DND-41 (cell line): ENCODE measurements around the gene ZNF14.
"Not testable (repeated sequence)": the region's sequence is repeated elsewhere in the genome, so short reads cannot be mapped to it uniquely, and the experiment has no call there.

Source experiments
- ATAC-seq: fragments of 200-7000 bp; cut with Tn5 transposase; 3 replicates; pipeline ENCODE4 v1.9.1; 2021; ENCODE audit warnings: low read depth; ENCODE audit not compliant: insufficient read depth
- DNase-seq: peaks from one replicate; pipeline ENCODE4 v3.0.0-alpha.2; 2020
- H2AFZ ChIP-seq: 2 replicates; pipeline ENCODE4 v1.6.0; 2012; ENCODE audit warnings: low read depth, low read length
- H3K27ac ChIP-seq: 2 replicates; pipeline ENCODE4 v1.5.1; 2012; ENCODE audit warnings: low read length, inconsistent platforms
- H3K27me3 ChIP-seq: fragments of 200-600 bp; sonication (generic); 2 replicates; pipeline ENCODE4 v1.6.0; 2012; ENCODE audit warnings: low read length, mild to moderate bottlenecking, inconsistent platforms; ENCODE audit not compliant: insufficient read depth, poor library complexity
- H3K36me3 ChIP-seq: 2 replicates; pipeline ENCODE4 v1.5.1; 2012; ENCODE audit warnings: low read length, inconsistent platforms; ENCODE audit not compliant: insufficient read depth
- H3K4me1 ChIP-seq: 2 replicates; pipeline ENCODE4 v1.5.1; 2012; ENCODE audit warnings: mild to moderate bottlenecking, low read length; ENCODE audit not compliant: insufficient read depth
- H3K4me2 ChIP-seq: 2 replicates; pipeline ENCODE4 v1.6.0; 2012; ENCODE audit warnings: mild to moderate bottlenecking, moderate library complexity, low read length, inconsistent platforms; ENCODE audit not compliant: insufficient read depth
- H3K4me3 ChIP-seq, 2 experiments: fragments of 200-600 bp in 1 of 2; shearing (Covaris generic) in 1 of 2; 2 replicates each; pipeline ENCODE4 v1.5.1; 2012 to 2016; ENCODE audit warnings: inconsistent platforms in 2 of 2, low read length in 2 of 2, mild to moderate bottlenecking in 2 of 2, low read depth in 1 of 2, moderate library complexity in 1 of 2
- H3K79me2 ChIP-seq: 2 replicates; pipeline ENCODE4 v1.6.0; 2012; ENCODE audit warnings: low read length, inconsistent platforms; ENCODE audit not compliant: insufficient read depth
- H3K9ac ChIP-seq: 2 replicates; pipeline ENCODE4 v1.6.0; 2012; ENCODE audit warnings: low read depth, mild to moderate bottlenecking, inconsistent platforms, low read length, moderate library complexity
- H3K9me3 ChIP-seq: 2 replicates; pipeline ENCODE4 v1.5.1; 2012; ENCODE audit warnings: low read length, moderate library complexity, mild to moderate bottlenecking, inconsistent platforms; ENCODE audit not compliant: insufficient read depth, severe bottlenecking
- H4K20me1 ChIP-seq: 2 replicates; pipeline ENCODE4 v1.6.0; 2012; ENCODE audit warnings: low read length; ENCODE audit not compliant: insufficient read depth
- CTCF ChIP-seq: IDR thresholded peaks from 2 replicates; pipeline ENCODE4 v1.5.1; 2012; ENCODE audit warnings: borderline replicate concordance, low read length, moderate library complexity, mild to moderate bottlenecking; ENCODE audit not compliant: poor library complexity, severe bottlenecking; ENCODE audit errors: extremely low read depth
- EZH2 ChIP-seq: IDR thresholded peaks from 3 replicates; pipeline ENCODE4 v1.6.1; 2012; ENCODE audit warnings: borderline replicate concordance, low read depth, mild to moderate bottlenecking, moderate library complexity, low read length, inconsistent platforms; ENCODE audit not compliant: severe bottlenecking

ZNF14 gene

GRCh38 chr19:19776206-19777008 is 43.5 kb upstream of the ZNF14 start:
- Histone ChIP-seq H3K4me1 (peaks cover 42% of the 10 kb centered on the region), H4K20me1 (no peaks in the 10 kb centered on the region), H3K79me2 (peaks cover 55% of the 10 kb centered on the region), H3K9ac (peak overlapping the region; percentile 64), H3K36me3 (peaks cover 11% of the 10 kb centered on the region), H3K27me3 (no peaks in the 10 kb centered on the region), H3K4me2 (peak overlapping the region; percentile 91), H3K4me3 (peak overlapping the region; percentile 57 to 85), H2AFZ (peak overlapping the region; percentile 85), H3K27ac (peak overlapping the region; percentile 83), H3K9me3 (no peaks in the 10 kb centered on the region)
- TF ChIP-seq EZH2 (no peak), CTCF (no peak)
- DNase-seq (peak; percentile 94), ATAC-seq (peak; percentile 97)

DNA sequence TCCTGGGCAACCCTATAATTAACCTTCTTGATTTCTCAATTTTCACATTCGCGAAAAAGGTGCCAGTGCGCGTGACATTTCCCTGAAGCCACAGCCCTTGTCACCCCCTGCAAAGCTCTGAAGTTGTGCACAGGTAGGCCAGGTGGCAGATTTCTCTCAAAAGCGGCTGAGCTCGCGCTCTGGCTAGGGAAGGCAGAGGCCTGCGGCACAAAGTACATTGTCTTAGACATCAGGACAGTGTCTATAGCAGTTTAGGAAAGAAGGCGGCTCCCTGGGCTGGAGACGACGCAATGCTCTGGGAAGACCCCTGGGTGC is 42.9 kb upstream of the ZNF14 start:
- peaks cover 42% of the 10 kb centered on the region for H3K4me1 ChIP-seq
- H3K4me2 ChIP-seq: peak overlapping the region; percentile 91
- no peak for DNase-seq
- peaks cover 11% of the 10 kb centered on the region for H3K36me3 ChIP-seq
- H3K4me3 ChIP-seq: peak overlapping the region; percentile 57 to 85
- TF ChIP-seq CTCF (no peak), EZH2 (no peak)
- ATAC-seq: no peak
- H4K20me1 ChIP-seq: no peaks in the 10 kb centered on the region
- no peaks in the 10 kb centered on the region for H3K27me3 ChIP-seq
- H3K27ac ChIP-seq: peak overlapping the region; percentile 83
- peaks cover 49% of the 10 kb centered on the region for H3K79me2 ChIP-seq
- no peaks in the 10 kb centered on the region for H3K9me3 ChIP-seq
- peak overlapping the region; percentile 64 for H3K9ac ChIP-seq
- H2AFZ ChIP-seq: peak overlapping the region; percentile 85

- TF ChIP-seq EZH2 (no peak), CTCF (no peak)
- Histone ChIP-seq H3K27ac (0 out of 2 replicates have a peak overlapping the region, but pooled peaks have one; percentile 28), H3K4me3 (no peak overlapping the region; a peak in 1 of 4 replicates), H2AFZ (no peak overlapping the region; the same call in 1 of the 2 replicates), H3K9ac (no peak overlapping the region), H3K4me2 (peak overlapping the region; percentile 46; the same call in 1 of the 2 replicates), H3K27me3 (no peaks in the 10 kb centered on the region), H3K9me3 (no peaks in the 10 kb centered on the region), H3K4me1 (peaks cover 42% of the 10 kb centered on the region), H4K20me1 (no peaks in the 10 kb centered on the region), H3K79me2 (peaks cover 37% of the 10 kb centered on the region), H3K36me3 (peaks cover 8% of the 10 kb centered on the region)
- DNase-seq (peak; percentile 75), ATAC-seq (peak; percentile 42)
Measured at GRCh38 chr19:19774354-19775033, 41.6 kb upstream of the ZNF14 start.

DNA sequence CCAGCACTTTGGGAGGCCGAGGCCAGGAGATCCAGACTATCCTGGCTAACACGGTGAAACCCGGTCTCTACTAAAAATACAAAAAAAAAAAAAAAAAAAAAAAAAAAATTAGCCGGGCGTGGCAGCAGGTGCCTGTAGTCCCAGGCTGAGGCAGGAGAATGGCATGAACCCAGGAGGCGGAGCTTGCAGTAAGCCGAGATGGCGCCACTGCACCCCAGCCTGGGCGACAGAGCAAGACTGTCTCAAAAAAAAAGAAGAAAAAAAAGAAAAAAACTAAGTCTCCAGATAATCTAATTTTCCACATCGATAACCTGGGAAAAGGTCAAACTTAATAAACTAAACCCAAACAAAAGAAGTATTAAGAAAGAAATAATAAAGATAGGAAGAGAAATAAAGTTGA is 39.1 kb upstream of the ZNF14 start:
- not testable (repeated sequence) for H3K36me3 ChIP-seq, H3K9ac ChIP-seq, ATAC-seq, H3K4me2 ChIP-seq, H3K4me3 ChIP-seq, H4K20me1 ChIP-seq, H3K27me3 ChIP-seq, H3K27ac ChIP-seq, H3K9me3 ChIP-seq, DNase-seq, H2AFZ ChIP-seq
- H3K4me1 ChIP-seq: peaks cover 23% of the 10 kb centered on the region
- peaks cover 13% of the 10 kb centered on the region for H3K79me2 ChIP-seq

GRCh38 chr19:19769971-19770370 is 37.1 kb upstream of the ZNF14 start:
- peaks cover 11% of the 10 kb centered on the region for H3K4me1 ChIP-seq
- not testable (repeated sequence) for H3K4me2 ChIP-seq, H3K27me3 ChIP-seq, H2AFZ ChIP-seq, H3K9ac ChIP-seq, H4K20me1 ChIP-seq, H3K79me2 ChIP-seq, H3K36me3 ChIP-seq, H3K27ac ChIP-seq, ATAC-seq, H3K4me3 ChIP-seq, H3K9me3 ChIP-seq, DNase-seq
